SU-DHL-6 (cell line): ENCODE results near the gene PDHA1.

Experiments used
- EZH2phosphoT487 ChIP-seq: fragments of 200-600 bp; sonication (generic), shearing (Covaris generic); conservative IDR thresholded peaks from 2 replicates; pipeline ENCODE4 v1.6.1; 2018; ENCODE audit warnings: mild to moderate bottlenecking, antibody characterized with exemption, low read length, moderate library complexity, mixed read lengths
- TF ChIP-seq, protein P1 (sequence below): fragments of 200-600 bp; sonication (generic); IDR thresholded peaks from one replicate; pipeline ENCODE4 v1.5.1; 2017; ENCODE audit warnings: antibody characterized with exemption, mild to moderate bottlenecking, low read length, moderate library complexity; ENCODE audit not compliant: insufficient read depth, poor library complexity, severe bottlenecking

DNA sequence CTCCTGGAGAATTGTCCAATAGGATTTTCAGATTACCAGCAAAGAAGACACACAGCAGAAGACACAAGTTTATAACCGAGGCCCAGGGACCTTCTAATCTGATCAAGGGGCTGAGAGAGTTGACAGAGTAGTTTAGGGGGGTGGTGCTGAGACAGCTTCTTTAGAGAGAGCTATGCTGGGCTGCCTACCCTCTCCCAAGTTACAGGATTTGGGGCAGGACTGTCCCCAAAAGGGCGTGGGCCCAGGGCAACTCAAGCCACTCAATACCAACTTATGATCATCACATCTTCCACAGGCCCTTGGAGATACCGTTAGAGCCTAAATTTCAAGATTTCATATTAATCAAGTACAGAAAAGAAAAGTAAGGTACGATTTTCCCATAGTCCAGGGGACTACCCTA lies 43.0 kb downstream of the PDHA1 start:
- TF ChIP-seq, protein P1, sequence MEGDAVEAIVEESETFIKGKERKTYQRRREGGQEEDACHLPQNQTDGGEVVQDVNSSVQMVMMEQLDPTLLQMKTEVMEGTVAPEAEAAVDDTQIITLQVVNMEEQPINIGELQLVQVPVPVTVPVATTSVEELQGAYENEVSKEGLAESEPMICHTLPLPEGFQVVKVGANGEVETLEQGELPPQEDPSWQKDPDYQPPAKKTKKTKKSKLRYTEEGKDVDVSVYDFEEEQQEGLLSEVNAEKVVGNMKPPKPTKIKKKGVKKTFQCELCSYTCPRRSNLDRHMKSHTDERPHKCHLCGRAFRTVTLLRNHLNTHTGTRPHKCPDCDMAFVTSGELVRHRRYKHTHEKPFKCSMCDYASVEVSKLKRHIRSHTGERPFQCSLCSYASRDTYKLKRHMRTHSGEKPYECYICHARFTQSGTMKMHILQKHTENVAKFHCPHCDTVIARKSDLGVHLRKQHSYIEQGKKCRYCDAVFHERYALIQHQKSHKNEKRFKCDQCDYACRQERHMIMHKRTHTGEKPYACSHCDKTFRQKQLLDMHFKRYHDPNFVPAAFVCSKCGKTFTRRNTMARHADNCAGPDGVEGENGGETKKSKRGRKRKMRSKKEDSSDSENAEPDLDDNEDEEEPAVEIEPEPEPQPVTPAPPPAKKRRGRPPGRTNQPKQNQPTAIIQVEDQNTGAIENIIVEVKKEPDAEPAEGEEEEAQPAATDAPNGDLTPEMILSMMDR, result no peak
- no peak for TF ChIP-seq EZH2phosphoT487
